ENCODE data around the gene KCNIP3.

Gene KCNIP3

DNA sequence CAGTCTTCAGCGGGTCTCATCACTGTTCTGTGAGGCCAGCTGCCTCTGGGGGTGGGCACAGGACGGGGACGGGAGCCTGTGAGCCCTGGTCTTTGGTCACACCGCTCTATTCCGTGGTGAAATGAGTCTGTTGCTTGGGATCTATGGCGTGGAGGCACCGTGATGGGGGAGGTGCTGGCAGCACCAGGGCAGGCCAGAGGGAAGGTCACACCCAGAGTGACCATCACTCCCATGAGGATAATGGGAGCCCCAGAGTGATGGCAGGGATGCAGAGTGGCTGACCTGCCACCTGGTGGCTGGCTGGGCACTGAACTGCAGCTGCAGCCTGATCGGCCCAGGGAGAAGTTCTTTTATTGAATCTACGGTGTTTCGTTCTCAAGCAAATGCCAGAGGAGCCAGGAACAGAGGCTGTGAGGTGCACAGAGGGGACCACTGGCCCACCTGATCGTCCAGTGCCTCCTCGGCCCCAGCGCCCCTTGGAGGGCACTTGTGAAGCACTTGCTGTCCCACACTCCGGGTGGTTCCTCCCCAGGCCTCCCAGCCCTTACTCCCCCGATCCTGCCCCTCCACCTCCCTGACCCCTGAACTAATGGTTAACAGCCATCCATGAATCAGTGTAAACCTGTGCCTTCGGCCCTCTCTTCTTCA is 17.9 kb downstream of the KCNIP3 start:
- no peak for DNase-seq

DNA sequence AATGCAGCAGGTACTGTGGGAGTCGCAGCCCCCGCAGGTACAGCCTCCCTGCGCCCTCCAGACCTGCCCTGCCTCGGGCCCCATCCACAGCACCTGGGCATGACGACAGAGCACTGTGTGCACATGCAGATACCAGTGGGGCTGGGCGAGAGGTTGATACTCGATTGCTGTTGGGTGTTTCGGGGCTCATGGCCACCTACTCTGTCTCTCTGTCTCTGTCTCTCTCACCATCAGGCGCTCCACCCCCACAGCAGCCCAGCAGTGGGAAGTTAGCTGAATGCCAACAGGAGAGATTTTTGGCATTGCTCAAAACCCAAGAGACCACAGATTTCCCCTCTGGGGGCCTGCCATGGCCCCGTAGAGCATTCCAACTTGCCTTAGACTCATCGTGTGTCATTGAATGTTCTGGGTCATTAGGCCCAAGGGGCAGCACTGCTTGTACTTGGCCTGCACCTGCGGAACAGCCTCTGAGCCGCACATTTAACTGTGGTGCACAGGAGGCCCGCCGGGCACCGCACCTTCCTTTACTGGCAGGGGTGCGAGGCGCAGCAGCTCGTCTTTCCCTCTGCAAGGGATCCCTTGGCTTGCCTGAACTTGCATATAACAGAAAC is 18.8 kb downstream of the KCNIP3 start:
- DNase-seq = no peak

- no peak for DNase-seq
Measured at GRCh38 chr2:95316466-95317122, 19.4 kb downstream of the KCNIP3 start.

- DNase-seq = no peak
Measured at GRCh38 chr2:95317123-95317500, 20.0 kb downstream of the KCNIP3 start.

GRCh38 chr2:95317665-95318425 is 20.7 kb downstream of the KCNIP3 start:
- no peak for DNase-seq

GRCh38 chr2:95318431-95319220 is 21.5 kb downstream of the KCNIP3 start:
- DNase-seq = no peak

- no peak for DNase-seq
Measured at GRCh38 chr2:95319481-95320343, 22.6 kb downstream of the KCNIP3 start.

DNA sequence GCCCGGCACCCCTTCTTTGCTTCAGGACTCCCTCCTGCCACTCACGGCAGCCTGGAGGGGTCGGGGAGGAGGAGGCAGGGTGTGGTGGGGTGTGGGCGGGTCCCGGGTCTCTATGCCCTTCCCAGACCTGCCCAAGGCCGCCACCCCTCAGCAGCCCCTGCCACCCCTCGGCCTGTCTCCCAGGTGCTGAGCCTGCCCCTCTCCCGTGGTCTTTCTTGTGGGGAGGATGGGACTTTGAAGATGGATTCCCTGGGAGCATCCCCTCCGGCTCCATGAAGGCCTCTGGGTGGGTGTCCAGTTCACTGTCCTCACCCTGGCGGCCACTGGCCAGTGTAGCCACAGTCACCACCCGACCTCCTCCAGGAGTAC is 23.2 kb downstream of the KCNIP3 start:
- no peak for DNase-seq

GRCh38 chr2:95320986-95321767 is 24.0 kb downstream of the KCNIP3 start:
- no peak for DNase-seq

DNA sequence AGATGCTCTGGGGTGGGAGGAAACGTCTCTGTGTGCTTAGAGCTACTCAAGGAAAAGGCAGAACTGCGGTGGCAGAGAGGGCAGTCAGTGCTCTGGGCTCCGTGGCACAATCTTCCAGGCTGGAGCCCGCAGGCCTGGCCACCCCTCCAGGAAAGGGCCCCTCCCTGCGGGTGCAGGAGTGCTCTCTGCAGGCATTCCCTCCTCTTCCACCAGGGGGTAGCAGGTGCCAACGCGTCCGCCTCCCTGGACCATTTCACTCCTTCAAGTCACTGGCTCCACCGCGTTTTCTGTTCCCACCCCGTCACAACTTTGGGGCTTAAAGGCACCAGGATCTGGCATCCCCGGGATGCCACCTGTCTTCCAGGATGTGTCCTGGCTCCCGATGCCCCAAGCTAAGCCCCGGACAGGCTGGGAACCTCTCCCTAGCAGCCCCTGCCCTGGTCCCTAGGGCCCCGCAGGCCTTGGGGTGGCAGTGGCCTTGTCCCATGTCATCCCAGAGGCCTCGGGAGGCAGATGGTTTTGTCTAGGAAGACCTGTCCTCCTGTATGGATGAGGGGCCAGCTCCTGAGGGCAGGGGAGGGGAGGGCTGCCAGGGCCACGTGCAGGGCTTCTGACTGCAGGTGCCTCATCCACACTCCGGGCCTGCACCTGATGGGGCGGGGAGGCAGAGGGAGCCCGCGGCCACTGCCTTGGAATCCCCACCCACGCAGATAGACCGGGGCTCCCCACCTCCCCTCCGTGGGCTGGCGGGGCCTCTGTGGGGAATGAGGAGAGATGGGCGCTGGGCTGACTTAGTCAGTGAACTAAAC is 26.4 kb downstream of the KCNIP3 start:
- DNase-seq = no peak

DNA sequence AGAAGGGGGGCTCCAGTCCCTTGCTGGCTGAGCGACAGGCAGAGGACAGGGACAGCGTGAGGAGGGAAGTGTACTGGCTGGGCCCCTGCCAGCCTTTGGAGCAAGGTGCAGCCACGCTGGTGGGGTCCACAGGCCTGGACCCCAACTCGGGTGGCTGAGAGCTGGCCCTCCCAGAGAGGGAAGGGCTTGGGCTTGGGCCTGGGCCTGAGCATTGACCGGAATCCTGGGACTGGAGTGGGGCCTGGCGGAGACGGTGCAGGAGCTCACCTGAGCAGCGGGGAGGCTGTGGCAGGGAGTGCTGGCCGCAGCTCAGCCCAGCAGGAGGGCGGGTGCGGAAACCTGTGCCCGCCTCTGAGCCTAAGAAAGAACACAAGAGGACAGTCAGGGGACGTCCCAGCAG is 27.9 kb downstream of the KCNIP3 start:
- DNase-seq = no peak

DNA sequence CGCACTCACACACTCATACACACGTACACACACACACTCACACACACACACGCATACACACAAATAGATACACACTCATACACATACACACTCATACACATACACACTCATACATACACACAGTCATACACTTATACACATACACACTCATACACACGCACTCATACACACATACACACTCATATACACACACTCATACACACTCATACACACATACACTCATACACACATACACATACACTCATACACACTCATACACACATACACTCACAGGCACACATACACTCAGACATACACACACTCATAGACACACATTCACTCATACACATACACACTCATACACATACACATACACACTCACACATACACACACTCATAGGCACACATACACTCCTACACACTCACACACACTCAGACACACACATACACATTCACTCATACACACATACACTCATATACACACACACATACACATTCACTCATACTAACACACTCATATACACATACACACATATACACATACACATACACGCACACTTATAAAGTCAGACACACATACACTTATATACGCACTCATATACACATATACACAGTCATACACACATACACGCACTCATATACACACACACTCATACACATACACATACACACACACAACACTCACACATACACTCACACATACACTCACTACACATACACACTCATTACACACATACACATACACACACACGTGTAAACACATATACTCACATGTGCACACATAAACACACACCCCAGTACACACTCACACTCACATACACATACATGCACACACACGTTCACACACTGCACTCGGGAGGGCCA is 28.7 kb downstream of the KCNIP3 start:
- no peak for DNase-seq

- DNase-seq = no peak
Measured at GRCh38 chr2:95326433-95327140, 29.4 kb downstream of the KCNIP3 start.

DNA sequence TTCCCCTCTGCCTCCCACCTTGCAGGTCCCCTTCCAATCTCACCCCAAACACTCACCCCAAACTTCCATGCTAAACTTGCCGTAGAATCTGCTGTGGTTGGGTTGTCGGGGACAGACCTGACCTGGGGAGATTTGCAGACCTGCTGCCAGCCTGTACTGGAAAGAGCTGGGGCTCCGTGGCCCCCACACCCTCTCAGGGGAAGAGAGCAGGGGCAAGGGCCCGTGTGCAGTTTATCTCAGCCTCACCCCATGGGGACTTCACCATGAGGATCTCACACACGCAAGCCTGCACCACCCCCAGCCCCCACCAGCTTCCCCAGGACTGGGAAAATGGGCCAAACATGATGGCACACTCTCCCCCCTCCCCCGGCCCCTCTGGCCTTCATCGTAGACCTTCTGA is 30.7 kb downstream of the KCNIP3 start:
- DNase-seq = no peak

DNA sequence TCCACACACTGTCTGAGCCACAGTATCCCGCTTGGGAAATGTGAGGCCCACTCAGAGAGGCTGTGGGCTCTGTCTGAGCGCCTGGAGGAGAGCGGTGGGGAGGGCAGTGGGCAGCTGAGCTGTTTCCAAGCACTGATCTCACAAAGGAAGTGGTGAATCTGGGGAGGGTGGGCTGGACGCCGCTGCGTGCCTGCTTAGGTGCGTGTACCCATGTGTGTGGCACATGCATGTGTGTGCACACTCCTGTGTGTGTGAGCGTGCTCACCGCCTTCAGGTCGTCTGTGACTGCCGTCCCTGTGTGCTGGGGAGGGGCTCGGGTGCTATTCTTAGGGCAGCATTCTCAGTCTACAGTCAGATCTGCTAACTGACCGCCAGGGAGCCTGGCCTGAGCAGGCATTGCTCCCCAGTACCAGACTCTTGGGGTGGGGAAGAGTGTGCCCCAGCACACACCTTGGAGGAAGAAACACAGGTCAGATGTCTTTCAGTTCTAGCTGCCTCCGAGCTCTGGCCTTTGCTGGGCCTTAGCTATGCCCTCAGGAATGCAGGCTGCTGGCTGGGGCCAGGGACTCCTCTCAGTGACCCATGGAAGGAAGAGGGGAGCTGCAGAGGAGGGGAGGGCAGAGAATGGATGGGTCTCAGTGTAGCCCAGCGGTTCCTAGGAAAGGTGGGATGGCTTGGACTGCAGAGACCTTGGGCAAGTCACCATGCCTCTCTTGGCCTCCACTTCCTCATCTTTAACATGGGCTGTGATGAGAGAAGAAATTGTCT is 31.4 kb downstream of the KCNIP3 start:
- no peak for DNase-seq

- no peak for DNase-seq
Measured at GRCh38 chr2:95329401-95329800, 32.3 kb downstream of the KCNIP3 start.

DNA sequence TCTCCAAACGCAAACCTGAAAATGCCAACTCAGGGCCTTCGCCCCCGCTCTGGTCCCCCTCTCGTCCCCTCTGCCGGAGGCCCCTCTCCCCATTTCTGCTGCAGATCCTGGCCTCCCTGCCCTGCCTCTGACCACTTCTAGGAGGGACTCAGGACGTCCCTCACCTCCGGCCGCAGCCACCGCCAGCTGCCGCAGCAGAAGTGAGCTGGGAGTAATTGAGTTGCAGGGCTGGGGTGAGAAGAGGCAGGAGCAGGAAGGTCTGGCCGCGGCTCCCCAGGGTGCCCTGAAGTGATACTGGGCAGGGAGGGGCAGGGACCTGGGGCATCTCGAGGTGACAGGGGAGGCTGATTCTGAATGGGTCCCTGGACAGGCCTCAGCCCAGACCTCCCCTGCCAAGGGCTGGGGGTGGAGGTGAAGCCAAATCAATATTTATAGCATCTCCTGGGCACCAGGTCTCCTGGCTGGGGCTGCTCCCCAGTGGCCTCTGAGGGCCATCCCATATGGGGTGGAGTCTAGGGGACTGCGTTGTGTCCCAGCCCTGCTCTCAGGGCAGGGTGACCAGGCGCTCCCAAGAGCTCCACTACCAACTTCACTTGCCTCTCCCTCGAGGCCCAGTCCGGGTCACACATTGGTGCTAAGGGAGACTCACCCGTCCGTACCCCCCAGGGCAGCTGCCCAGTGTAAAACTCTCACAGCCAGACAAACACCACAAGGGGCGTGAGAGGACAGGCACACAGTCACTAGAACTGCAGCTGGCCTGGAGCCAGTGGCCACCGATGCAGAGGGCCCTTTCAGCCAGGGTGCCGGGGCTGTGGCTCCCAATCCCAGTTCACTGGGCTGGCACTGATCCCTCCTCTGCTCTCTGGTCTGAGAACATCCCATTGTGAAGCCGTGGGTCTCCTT is 33.0 kb downstream of the KCNIP3 start:
- no peak for DNase-seq

Measured in stimulated activated CD4-positive, alpha-beta T cell treated with anti-CD3 and anti-CD28 coated beads, Interleukin-4, amount 100 ng/mL, for 4 hours (primary cell).